ENCODE results near the gene PIK3R1. TPM values are rescaled to one million over a fixed set of nuclear protein-coding genes. Genes with fewer than 3 reads are reported as not detected.
A peak's percentile ranks its signal among the peaks of the same experiment; 100 is the strongest.

PIK3R1 gene
- total and polyA plus RNA-seq, 4 donors: 6.8 to 222 (median 74.9) TPM

GRCh38 chr5:68225911-68226545, 10.5 kb downstream of the PIK3R1 start:
- Histone ChIP-seq H3K36me3 (ENCODE audit: control insufficient read depth in 4 of 4, insufficient read depth in 4 of 4, low read length in 4 of 4) (peaks cover 10 to 28% (median 17%) of the 10 kb centered on the region in 4 donors), H3K4me3 (no peak overlapping the region), H3K9ac (ENCODE audit: insufficient read depth in 1 of 2, low read length in 2 of 2) (no peak overlapping the region), H3K27ac (ENCODE audit: low read depth in 1 of 2, low read length in 1 of 2) (peak overlapping the region; percentile 37 to 59), H3K9me3 (ENCODE audit: control insufficient read depth in 4 of 4, insufficient read depth in 3 of 4, low read length in 3 of 4) (no peaks in the 10 kb centered on the region), H3K27me3 (ENCODE audit: control insufficient read depth in 3 of 3, insufficient read depth in 3 of 3, low read length in 2 of 3) (no peaks in the 10 kb centered on the region), H3K4me1 (ENCODE audit: control insufficient read depth in 5 of 5, insufficient read depth in 5 of 5, low read length in 5 of 5) (peaks cover 13 to 52% (median 33%) of the 10 kb centered on the region in 5 donors)
- no peak for ATAC-seq (ENCODE audit: insufficient read depth, low FRiP score)
- no peak for TF ChIP-seq CTCF (IDR thresholded peaks at IDR 0.05; ENCODE audit: control extremely low read depth, extremely low read depth)
- no peak for DNase-seq
- WGBS, 2 donors: 68 to 75% methylated on average over 15 of the region's 15 CpGs

GRCh38 chr5:68226546-68227073, 11.1 kb downstream of the PIK3R1 start:
- TF ChIP-seq CTCF (IDR thresholded peaks at IDR 0.05; ENCODE audit: control extremely low read depth, extremely low read depth): no peak
- Histone ChIP-seq H3K9me3 (ENCODE audit: control insufficient read depth in 4 of 4, insufficient read depth in 3 of 4, low read length in 3 of 4) (no peaks in the 10 kb centered on the region), H3K27ac (ENCODE audit: low read depth in 1 of 2, low read length in 1 of 2) (peak overlapping the region in 1 of 2 donors; percentile 59), H3K27me3 (ENCODE audit: control insufficient read depth in 3 of 3, insufficient read depth in 3 of 3, low read length in 2 of 3) (no peaks in the 10 kb centered on the region), H3K4me1 (ENCODE audit: control insufficient read depth in 5 of 5, insufficient read depth in 5 of 5, low read length in 5 of 5) (peaks cover 14 to 56% (median 36%) of the 10 kb centered on the region in 5 donors), H3K4me3 (no peak overlapping the region), H3K9ac (ENCODE audit: insufficient read depth in 1 of 2, low read length in 2 of 2) (no peak overlapping the region), H3K36me3 (ENCODE audit: control insufficient read depth in 4 of 4, insufficient read depth in 4 of 4, low read length in 4 of 4) (peaks cover 12 to 28% (median 19%) of the 10 kb centered on the region in 4 donors)
- no peak for ATAC-seq (ENCODE audit: insufficient read depth, low FRiP score)
- DNase-seq: no peak
- 57 to 82% methylated on average over 8 of the region's 8 CpGs for WGBS, 2 donors

- no peak for ATAC-seq (ENCODE audit: insufficient read depth, low FRiP score)
These were observed 12.1 kb downstream of the PIK3R1 start for GRCh38 chr5:68227532-68228160.

More at GRCh38 chr5:68227532-68228160, 12.1 kb downstream of the PIK3R1 start:
- peak overlapping the region in 1 of 2 donors; percentile 3 for H3K27ac ChIP-seq (ENCODE audit: low read depth in 1 of 2, low read length in 1 of 2)
- no peaks in the 10 kb centered on the region for H3K27me3 ChIP-seq (ENCODE audit: control insufficient read depth in 3 of 3, insufficient read depth in 3 of 3, low read length in 2 of 3)
- peaks cover 14 to 53% (median 40%) of the 10 kb centered on the region in 5 donors for H3K4me1 ChIP-seq (ENCODE audit: control insufficient read depth in 5 of 5, insufficient read depth in 5 of 5, low read length in 5 of 5)
- no peaks in the 10 kb centered on the region for H3K9me3 ChIP-seq (ENCODE audit: control insufficient read depth in 4 of 4, insufficient read depth in 3 of 4, low read length in 3 of 4)
- DNase-seq: no peak
- WGBS, 2 donors: 83 to 84% methylated on average over 7 of the region's 7 CpGs
- H3K9ac ChIP-seq (ENCODE audit: insufficient read depth in 1 of 2, low read length in 2 of 2): no peak overlapping the region
- peaks cover 12 to 30% (median 20%) of the 10 kb centered on the region in 4 donors for H3K36me3 ChIP-seq (ENCODE audit: control insufficient read depth in 4 of 4, insufficient read depth in 4 of 4, low read length in 4 of 4)
- no peak for TF ChIP-seq CTCF (IDR thresholded peaks at IDR 0.05; ENCODE audit: control extremely low read depth, extremely low read depth)
- no peak overlapping the region for H3K4me3 ChIP-seq

Measured in lung (tissue), 12 donors.